Endodermal cell (in vitro differentiated cells): ENCODE data around the gene INAFM1. TPM values are rescaled to one million over a fixed set of nuclear protein-coding genes. Genes with fewer than 3 reads are reported as not detected.

Source experiments
- DNase-seq: peaks from one replicate; pipeline ENCODE4 v3.0.0-alpha.2; 2017
- H3K27ac ChIP-seq: 2 replicates; pipeline ENCODE4 v1.5.1; 2013; ENCODE audit warnings: mild to moderate bottlenecking, low read depth, low read length, moderate library complexity
- H3K27me3 ChIP-seq: 2 replicates; pipeline ENCODE4 v1.6.1; 2013; ENCODE audit warnings: mild to moderate bottlenecking, low read length, moderate library complexity; ENCODE audit not compliant: insufficient read depth, control insufficient read depth, poor library complexity, severe bottlenecking
- H3K36me3 ChIP-seq: 2 replicates; pipeline ENCODE4 v1.7.0; 2013; ENCODE audit warnings: mild to moderate bottlenecking, low read length, moderate library complexity; ENCODE audit not compliant: control insufficient read depth, insufficient read depth
- H3K4me1 ChIP-seq: one replicate; pipeline ENCODE4 v1.7.0; 2013; ENCODE audit warnings: low read length; ENCODE audit not compliant: control insufficient read depth, insufficient read depth
- H3K4me3 ChIP-seq: 2 replicates; pipeline ENCODE4 v1.5.1; 2013; ENCODE audit warnings: mild to moderate bottlenecking, low read length, moderate library complexity
- H3K9ac ChIP-seq: 2 replicates; pipeline ENCODE4 v1.6.1; 2013; ENCODE audit warnings: mild to moderate bottlenecking, low read length, moderate library complexity; ENCODE audit not compliant: poor library complexity, severe bottlenecking; ENCODE audit errors: extremely low read depth
- H3K9me3 ChIP-seq: 2 replicates; pipeline ENCODE4 v1.6.1; 2013; ENCODE audit warnings: mild to moderate bottlenecking, low read length, moderate library complexity; ENCODE audit not compliant: control insufficient read depth
- H3K27ac Mint-ChIP-seq: 2 replicates; pipeline ENCODE4 v1.8.0; 2020; ENCODE audit warnings: mixed read lengths
- H3K27me3 Mint-ChIP-seq: 2 replicates; pipeline ENCODE4 v1.8.0; 2021; ENCODE audit warnings: mild to moderate bottlenecking, mixed read lengths; ENCODE audit not compliant: insufficient read depth
- H3K36me3 Mint-ChIP-seq: 2 replicates; pipeline ENCODE4 v1.8.0; 2020; ENCODE audit warnings: low read depth, mixed read lengths
- H3K4me1 Mint-ChIP-seq: 2 replicates; pipeline ENCODE4 v1.8.0; 2020; ENCODE audit warnings: mixed read lengths
- H3K4me3 Mint-ChIP-seq: 2 replicates; pipeline ENCODE4 v1.8.0; 2020; ENCODE audit warnings: mild to moderate bottlenecking, moderate library complexity, mixed read lengths
- H3K9me3 Mint-ChIP-seq: 2 replicates; pipeline ENCODE4 v1.8.0; 2020; ENCODE audit warnings: mild to moderate bottlenecking, mixed read lengths
- CTCF ChIP-seq: fragments of 200-600 bp; sonication (generic); conservative IDR thresholded peaks from 2 replicates; pipeline ENCODE4 v1.5.0; 2021; ENCODE audit warnings: antibody characterized with exemption, mild to moderate bottlenecking
- WGBS, 2 experiments: methylation state at CpG; one replicate each; pipeline versions ENCODE4 v1.1.5 to v1.1.7; 2013; ENCODE audit warnings: missing lambda C conversion rate in 2 of 2, mixed read lengths in 1 of 2; ENCODE audit not compliant: insufficient coverage in 1 of 2, insufficient read length in 1 of 2; 5-methylcytosine and 5-hydroxymethylcytosine counted together
- total RNA-seq, 2 donors: library from RNA; stranded (reverse); fragmentation: NEBNext Ultra II Directional in 1 of 2; extraction: Animal tissue kit (Norgen Biotek cat#: 25700) in 1 of 2; gene quantifications; 2 replicates in 1 of 2; 3 replicates in 1 of 2; pipeline ENCODE4 v1.2.1, GENCODE V29; 2021

INAFM1 gene
- total RNA-seq, 2 donors from 2014 or later = 8.7 to 11.5 TPM

- no peak for DNase-seq
These were observed 10.1 kb upstream of the INAFM1 start for GRCh38 chr19:47264629-47265028.

GRCh38 chr19:47266401-47266941, 8.2 kb upstream of the INAFM1 start:
- TF ChIP-seq CTCF = no peak
- Mint-ChIP-seq H3K4me1 (no peaks in the 10 kb centered on the region), H3K9me3 (no peaks in the 10 kb centered on the region), H3K36me3 (peaks cover 63% of the 10 kb centered on the region), H3K27me3 (no peaks in the 10 kb centered on the region), H3K27ac (no peak overlapping the region), H3K4me3 (no peak overlapping the region)
- Histone ChIP-seq H3K9me3 (no peaks in the 10 kb centered on the region), H3K36me3 (peaks cover 63% of the 10 kb centered on the region), H3K4me3 (no peak overlapping the region), H3K27me3 (no peaks in the 10 kb centered on the region), H3K27ac (no peak overlapping the region), H3K4me1 (no peaks in the 10 kb centered on the region), H3K9ac (no peak overlapping the region)
- DNase-seq = no peak
- 96 to 100% methylated on average over 12 to 21 of the region's 21 CpGs for WGBS, 2 experiments

More at GRCh38 chr19:47264629-47265028, 10.1 kb upstream of the INAFM1 start:
- Histone ChIP-seq H3K27ac (no peak overlapping the region), H3K4me3 (no peak overlapping the region), H3K9ac (no peak overlapping the region), H3K4me1 (no peaks in the 10 kb centered on the region), H3K9me3 (no peaks in the 10 kb centered on the region), H3K36me3 (peaks cover 66% of the 10 kb centered on the region), H3K27me3 (no peaks in the 10 kb centered on the region)
- no peaks in the 10 kb centered on the region for H3K9me3 Mint-ChIP-seq
- no peaks in the 10 kb centered on the region for H3K4me1 Mint-ChIP-seq
- no peak overlapping the region for H3K4me3 Mint-ChIP-seq
- no peaks in the 10 kb centered on the region for H3K27me3 Mint-ChIP-seq
- H3K27ac Mint-ChIP-seq = no peak overlapping the region
- H3K36me3 Mint-ChIP-seq = peaks cover 65% of the 10 kb centered on the region
- TF ChIP-seq CTCF = no peak
- 95 to 98% methylated on average over 30 of the region's 30 CpGs for WGBS, 2 experiments

GRCh38 chr19:47267350-47267759, 7.3 kb upstream of the INAFM1 start:
- no peaks in the 10 kb centered on the region for H3K9me3 Mint-ChIP-seq
- no peaks in the 10 kb centered on the region for H3K27me3 Mint-ChIP-seq
- no peaks in the 10 kb centered on the region for H3K4me1 ChIP-seq
- no peak overlapping the region for H3K27ac Mint-ChIP-seq
- DNase-seq = no peak
- H3K36me3 ChIP-seq = peaks cover 70% of the 10 kb centered on the region
- H3K4me1 Mint-ChIP-seq = peaks cover 2% of the 10 kb centered on the region
- H3K4me3 ChIP-seq = no peak overlapping the region
- no peaks in the 10 kb centered on the region for H3K27me3 ChIP-seq
- H3K4me3 Mint-ChIP-seq = no peak overlapping the region
- peaks cover 59% of the 10 kb centered on the region for H3K36me3 Mint-ChIP-seq
- no peak for TF ChIP-seq CTCF
- H3K27ac ChIP-seq = no peak overlapping the region
- H3K9ac ChIP-seq = no peak overlapping the region
- no peaks in the 10 kb centered on the region for H3K9me3 ChIP-seq
- 92 to 96% methylated on average over 14 of the region's 14 CpGs for WGBS, 2 experiments
